DOHH2 (cell line): Measurements from ENCODE around the gene RER1.

ENCODE experiments used
- H3F3A ChIP-seq: fragments of 200-600 bp; sonication (generic), shearing (Covaris generic); 2 replicates; pipeline ENCODE4 v1.6.0; 2016; ENCODE audit warnings: antibody characterized with exemption, mild to moderate bottlenecking; ENCODE audit not compliant: control insufficient read depth, insufficient read depth
- H3K27ac ChIP-seq: fragments of 200-600 bp; sonication (generic); 2 replicates; pipeline ENCODE4 v1.5.1; 2014; ENCODE audit warnings: low read depth, mild to moderate bottlenecking, low read length, moderate library complexity
- H3K27me3 ChIP-seq: fragments of 200-600 bp; sonication (generic); 2 replicates; pipeline ENCODE4 v1.6.1; 2014; ENCODE audit warnings: mild to moderate bottlenecking, low read length, mixed read lengths; ENCODE audit not compliant: control insufficient read depth
- H3K36me3 ChIP-seq: fragments of 200-600 bp; sonication (generic); 2 replicates; pipeline ENCODE4 v1.6.1; 2014; ENCODE audit warnings: mild to moderate bottlenecking, low read length, moderate library complexity, mixed read lengths; ENCODE audit not compliant: control insufficient read depth
- H3K4me1 ChIP-seq: fragments of 200-600 bp; sonication (generic); 2 replicates; pipeline ENCODE4 v1.6.1; 2014; ENCODE audit warnings: mild to moderate bottlenecking, low read length, mixed read lengths; ENCODE audit not compliant: control insufficient read depth
- H3K4me2 ChIP-seq: fragments of 200-600 bp; sonication (generic); 2 replicates; pipeline ENCODE4 v1.6.0; 2014; ENCODE audit warnings: mild to moderate bottlenecking, low read length, moderate library complexity
- H3K4me3 ChIP-seq: fragments of 200-600 bp; sonication (generic); 2 replicates; pipeline ENCODE4 v1.5.1; 2014; ENCODE audit warnings: mild to moderate bottlenecking, low read length, mixed read lengths
- H3K79me2 ChIP-seq: fragments of 200-600 bp; sonication (generic); 2 replicates; pipeline ENCODE4 v1.6.1; 2014; ENCODE audit warnings: mild to moderate bottlenecking, low read length, mixed read lengths; ENCODE audit not compliant: control insufficient read depth
- H3K9me2 ChIP-seq: fragments of 200-600 bp; sonication (generic); replicated peaks from 2 replicates; pipeline ENCODE4 v1.6.1; 2014; ENCODE audit warnings: mild to moderate bottlenecking, low read length, mixed read lengths; ENCODE audit not compliant: control insufficient read depth
- H3K9me3 ChIP-seq: fragments of 200-600 bp; sonication (generic); 2 replicates; pipeline ENCODE4 v1.6.1; 2014; ENCODE audit warnings: antibody characterized with exemption, low read length, mixed read lengths; ENCODE audit not compliant: control insufficient read depth, insufficient read depth
- H4K20me1 ChIP-seq: fragments of 200-600 bp; sonication (generic); 2 replicates; pipeline ENCODE4 v1.6.0; 2014; ENCODE audit warnings: low read depth, mild to moderate bottlenecking, antibody characterized with exemption, low read length, moderate library complexity; ENCODE audit not compliant: control insufficient read depth, insufficient read depth
- CTCF ChIP-seq: fragments of 200-600 bp; sonication (generic); IDR thresholded peaks from one replicate; pipeline ENCODE4 v1.5.1; 2014; ENCODE audit warnings: antibody characterized with exemption, mild to moderate bottlenecking, low read depth, low read length; ENCODE audit not compliant: poor library complexity, severe bottlenecking
- EZH2phosphoT487 ChIP-seq: fragments of 200-600 bp; sonication (generic); IDR thresholded peaks from 2 replicates; pipeline ENCODE4 v1.6.1; 2017; ENCODE audit warnings: borderline replicate concordance, mild to moderate bottlenecking, antibody characterized with exemption, low read length, moderate library complexity, mixed read lengths

Gene RER1

GRCh38 chr1:2444138-2444591, 52.5 kb downstream of the RER1 start:
- no peaks in the 10 kb centered on the region for H3F3A ChIP-seq
- no peaks in the 10 kb centered on the region for H3K27me3 ChIP-seq
- no peaks in the 10 kb centered on the region for H4K20me1 ChIP-seq
- no peak overlapping the region for H3K4me3 ChIP-seq
- no peaks in the 10 kb centered on the region for H3K79me2 ChIP-seq
- no peaks in the 10 kb centered on the region for H3K36me3 ChIP-seq
- no peak overlapping the region for H3K27ac ChIP-seq
- no peak overlapping the region for H3K4me2 ChIP-seq
- H3K9me3 ChIP-seq, result no peaks in the 10 kb centered on the region
- TF ChIP-seq CTCF (no peak), EZH2phosphoT487 (no peak)
- H3K9me2 ChIP-seq, result no peaks in the 10 kb centered on the region
- H3K4me1 ChIP-seq, result no peaks in the 10 kb centered on the region

- H3K27ac ChIP-seq, result no peak overlapping the region
- no peaks in the 10 kb centered on the region for H4K20me1 ChIP-seq
- H3K79me2 ChIP-seq, result no peaks in the 10 kb centered on the region
- TF ChIP-seq CTCF (no peak), EZH2phosphoT487 (no peak)
- no peaks in the 10 kb centered on the region for H3K27me3 ChIP-seq
- no peaks in the 10 kb centered on the region for H3K36me3 ChIP-seq
- no peaks in the 10 kb centered on the region for H3K9me2 ChIP-seq
- no peaks in the 10 kb centered on the region for H3F3A ChIP-seq
- no peaks in the 10 kb centered on the region for H3K4me1 ChIP-seq
- H3K4me2 ChIP-seq, result no peak overlapping the region
- no peaks in the 10 kb centered on the region for H3K9me3 ChIP-seq
- H3K4me3 ChIP-seq, result no peak overlapping the region
Observed at GRCh38 chr1:2445162-2445822, 53.7 kb downstream of the RER1 start.

- Histone ChIP-seq H3K9me2 (no peaks in the 10 kb centered on the region), H3K36me3 (no peaks in the 10 kb centered on the region), H3K27ac (no peak overlapping the region), H3F3A (no peaks in the 10 kb centered on the region), H3K79me2 (no peaks in the 10 kb centered on the region), H3K27me3 (no peaks in the 10 kb centered on the region), H3K4me3 (no peak overlapping the region), H3K4me1 (no peaks in the 10 kb centered on the region), H3K4me2 (no peak overlapping the region), H4K20me1 (no peaks in the 10 kb centered on the region), H3K9me3 (no peaks in the 10 kb centered on the region)
- no peak for TF ChIP-seq EZH2phosphoT487
- TF ChIP-seq CTCF, result no peak
Observed at GRCh38 chr1:2445823-2446215, 54.2 kb downstream of the RER1 start.
